Activated CD8-positive, alpha-beta T cell treated with anti-CD3 and anti-CD28 coated beads for 36 hours (primary cell): ENCODE results near the gene TLE3. TPM values are rescaled to one million over a fixed set of nuclear protein-coding genes. Genes with fewer than 3 reads are reported as not detected.

Source experiments
- ATAC-seq: fragments of 200-7000 bp; cut with Tn5 transposase; one replicate; pipeline ENCODE4 v1.10.0; 2021; ENCODE audit warnings: mild to moderate bottlenecking, moderate library complexity
- CTCF ChIA-PET: fragments of 350-600 bp; sonication (Branson Sonifier 250); formaldehyde crosslinking; loops from one replicate; lab custom pipeline; 2021; ENCODE audit warnings: antibody characterized with exemption; lab: Charles Lee
- POLR2A ChIA-PET: fragments of 350-600 bp; sonication (Branson Sonifier 250); formaldehyde crosslinking; loops from one replicate; lab custom pipeline; 2021; ENCODE audit warnings: antibody characterized with exemption; lab: Charles Lee
- DNase-seq: peaks from one replicate; pipeline ENCODE4 v3.0.0-alpha.2; 2020
- H3K27ac Mint-ChIP-seq: one replicate; pipeline ENCODE4 v1.8.0; 2021; ENCODE audit warnings: mild to moderate bottlenecking, mixed read lengths
- H3K27me3 Mint-ChIP-seq: one replicate; pipeline ENCODE4 v1.8.0; 2021; ENCODE audit warnings: mixed read lengths
- H3K36me3 Mint-ChIP-seq: one replicate; pipeline ENCODE4 v1.8.0; 2021; ENCODE audit warnings: low read depth, mixed read lengths
- H3K4me1 Mint-ChIP-seq: one replicate; pipeline ENCODE4 v1.8.0; 2021; ENCODE audit warnings: low read depth, mixed read lengths
- H3K4me3 Mint-ChIP-seq: one replicate; pipeline ENCODE4 v1.8.0; 2021; ENCODE audit warnings: mild to moderate bottlenecking, moderate library complexity, mixed read lengths
- H3K9me3 Mint-ChIP-seq: one replicate; pipeline ENCODE4 v1.8.0; 2021; ENCODE audit warnings: mixed read lengths
- CTCF ChIP-seq: fragments of 200-600 bp; IDR thresholded peaks from one replicate; pipeline ENCODE4 v1.8.0; 2022; ENCODE audit warnings: antibody characterized with exemption, mild to moderate bottlenecking
- intact Hi-C: fragments of 100-400 bp; cut with micrococcal nuclease; formaldehyde crosslinking; loops from one replicate; pipeline ENCODE4 v1.10.0; 2022
- total RNA-seq, 2 experiments: library from RNA; stranded (reverse); gene quantifications; one replicate each; pipeline ENCODE4 v1.2.3, GENCODE V29; 2021

The TLE3 gene
- total RNA-seq, 2 experiments from 2014 or later = 48.4 to 64.2 TPM

GRCh38 chr15:70094690-70095311 is 2.9 kb downstream of the TLE3 start:
- no peak for TF ChIP-seq CTCF
- Mint-ChIP-seq H3K4me3 (peak overlapping the region; percentile 81), H3K36me3 (peaks cover 49% of the 10 kb centered on the region), H3K9me3 (no peaks in the 10 kb centered on the region), H3K27ac (peak overlapping the region; percentile 63), H3K4me1 (peaks cover 50% of the 10 kb centered on the region), H3K27me3 (no peaks in the 10 kb centered on the region)
- ATAC-seq = no peak
- intact Hi-C loops = loop anchor here (5.0 to 10.0 kb wide), 4 partner anchors 338 to 628 kb away; no protein-coding TSS in a partner anchor
- DNase-seq = peak; percentile 29
- POLR2A ChIA-PET = interaction anchor here (0.7 to 5.8 kb wide), 4 partner anchors 12 to 641 kb away, joined by 3 to 37 read pairs (median 34); partner anchors contain the start of gene RPLP1
- CTCF ChIA-PET = interaction anchor here (1.0 to 2.6 kb wide), 3 partner anchors 9 to 632 kb away, joined by 3 to 11 read pairs (median 5); no protein-coding TSS in a partner anchor

- no peak for ATAC-seq
- Mint-ChIP-seq H3K4me1 (peaks cover 60% of the 10 kb centered on the region), H3K4me3 (peak overlapping the region; percentile 11), H3K27ac (no peak overlapping the region), H3K27me3 (no peaks in the 10 kb centered on the region), H3K36me3 (peaks cover 57% of the 10 kb centered on the region), H3K9me3 (no peaks in the 10 kb centered on the region)
- CTCF ChIA-PET = interaction anchor here (0.5 to 1.6 kb wide), 7 partner anchors 115 to 631 kb away, joined by 3 to 5 read pairs (median 3); no protein-coding TSS in a partner anchor
- intact Hi-C loops = loop anchor here (10.0 kb wide), 2 partner anchors 369 to 519 kb away; no protein-coding TSS in a partner anchor
- peak; percentile 17 for DNase-seq
- TF ChIP-seq CTCF = no peak
- POLR2A ChIA-PET = interaction anchor here (1.0 to 4.6 kb wide), 2 partner anchors 11 to 626 kb away, joined by 3 to 33 read pairs; no protein-coding TSS in a partner anchor
These were observed 4.0 kb downstream of the TLE3 start for GRCh38 chr15:70093481-70094319.

GRCh38 chr15:70093070-70093469 is 4.6 kb downstream of the TLE3 start:
- intact Hi-C loops = loop anchor here (10.0 kb wide), 2 partner anchors 368 to 518 kb away; no protein-coding TSS in a partner anchor
- no peak for TF ChIP-seq CTCF
- no peak for ATAC-seq
- H3K27ac Mint-ChIP-seq = no peak overlapping the region
- no peaks in the 10 kb centered on the region for H3K9me3 Mint-ChIP-seq
- H3K4me1 Mint-ChIP-seq = peaks cover 63% of the 10 kb centered on the region
- no peak overlapping the region for H3K4me3 Mint-ChIP-seq
- ChIA-PET CTCF (interaction anchor here (0.5 to 1.6 kb wide), 5 partner anchors 10 to 387 kb away, joined by 3 read pairs; no protein-coding TSS in a partner anchor), POLR2A (interaction anchor here (0.8 to 1.0 kb wide), 2 partner anchors 10 to 625 kb away, joined by 3 to 4 read pairs; no protein-coding TSS in a partner anchor)
- H3K36me3 Mint-ChIP-seq = peaks cover 61% of the 10 kb centered on the region
- H3K27me3 Mint-ChIP-seq = no peaks in the 10 kb centered on the region
- no peak for DNase-seq

GRCh38 chr15:70092464-70093027 is 5.2 kb downstream of the TLE3 start:
- no peaks in the 10 kb centered on the region for H3K9me3 Mint-ChIP-seq
- peak overlapping the region; percentile 15 for H3K4me3 Mint-ChIP-seq
- ChIA-PET POLR2A (interaction anchor here (0.6 to 1.0 kb wide), 3 partner anchors 9 to 625 kb away, joined by 3 to 4 read pairs (median 3); no protein-coding TSS in a partner anchor), CTCF (interaction anchor here (1.1 to 1.6 kb wide), 4 partner anchors 8 to 375 kb away, joined by 3 read pairs; no protein-coding TSS in a partner anchor)
- DNase-seq (no peak), ATAC-seq (no peak)
- peaks cover 68% of the 10 kb centered on the region for H3K4me1 Mint-ChIP-seq
- intact Hi-C loops = loop anchor here (10.0 kb wide), 2 partner anchors 368 to 518 kb away; no protein-coding TSS in a partner anchor
- TF ChIP-seq CTCF = no peak
- H3K27ac Mint-ChIP-seq = no peak overlapping the region
- no peaks in the 10 kb centered on the region for H3K27me3 Mint-ChIP-seq
- H3K36me3 Mint-ChIP-seq = peaks cover 59% of the 10 kb centered on the region
